Measurements from ENCODE around the gene MAGIX.

GRCh38 chrX:49179358-49179757, 16.8 kb downstream of the MAGIX start:
- TF ChIP-seq POLR2A (IDR thresholded peaks at IDR 0.05; ENCODE audit: low read depth, low read length) (no peak), POLR2AphosphoS5 (IDR thresholded peaks at IDR 0.05; ENCODE audit: low read depth, low read length) (no peak), SPI1 (IDR thresholded peaks at IDR 0.05; ENCODE audit: low read depth, low read length) (no peak), TAF1 (IDR thresholded peaks at IDR 0.05; ENCODE audit: low read depth, low read length) (no peak)
